Progenitor cell of endocrine pancreas (in vitro differentiated cells): Measurements from ENCODE around the gene PPP1R14D. TPM values are rescaled to one million over a fixed set of nuclear protein-coding genes. Genes with fewer than 3 reads are reported as not detected.

ENCODE experiments used
- DNase-seq: peaks from one replicate; pipeline ENCODE4 v3.0.0; 2021; ENCODE audit warnings: low spot score; ENCODE audit not compliant: unreplicated experiment
- H3K27ac Mint-ChIP-seq: 2 replicates; pipeline ENCODE4 v1.8.0; 2021; ENCODE audit warnings: mild to moderate bottlenecking, moderate library complexity, mixed read lengths
- H3K27me3 Mint-ChIP-seq: 2 replicates; pipeline ENCODE4 v1.8.0; 2021; ENCODE audit warnings: mixed read lengths
- H3K36me3 Mint-ChIP-seq: 2 replicates; pipeline ENCODE4 v1.8.0; 2022; ENCODE audit warnings: mixed read lengths; ENCODE audit not compliant: insufficient read depth
- H3K4me1 Mint-ChIP-seq: 2 replicates; pipeline ENCODE4 v1.8.0; 2021; ENCODE audit warnings: low read depth, mixed read lengths
- H3K4me3 Mint-ChIP-seq: 2 replicates; pipeline ENCODE4 v1.8.0; 2021; ENCODE audit warnings: low read depth, mild to moderate bottlenecking, moderate library complexity, mixed read lengths
- H3K9me3 Mint-ChIP-seq: 2 replicates; pipeline ENCODE4 v1.8.0; 2021; ENCODE audit warnings: low read depth, mixed read lengths
- total RNA-seq: library from RNA; stranded (reverse); gene quantifications from 2 replicates; pipeline ENCODE4 v1.2.1, GENCODE V29; 2021
- TF ChIP-seq, protein P1 (sequence below): fragments of 200-600 bp; sonication (generic); IDR thresholded peaks from one replicate; pipeline ENCODE4 v1.5.0; 2021; ENCODE audit warnings: antibody characterized with exemption, mild to moderate bottlenecking; ENCODE audit not compliant: unreplicated experiment

The PPP1R14D gene
- total RNA-seq, 1 donor from 2014 or later, result 0.81 TPM

DNA sequence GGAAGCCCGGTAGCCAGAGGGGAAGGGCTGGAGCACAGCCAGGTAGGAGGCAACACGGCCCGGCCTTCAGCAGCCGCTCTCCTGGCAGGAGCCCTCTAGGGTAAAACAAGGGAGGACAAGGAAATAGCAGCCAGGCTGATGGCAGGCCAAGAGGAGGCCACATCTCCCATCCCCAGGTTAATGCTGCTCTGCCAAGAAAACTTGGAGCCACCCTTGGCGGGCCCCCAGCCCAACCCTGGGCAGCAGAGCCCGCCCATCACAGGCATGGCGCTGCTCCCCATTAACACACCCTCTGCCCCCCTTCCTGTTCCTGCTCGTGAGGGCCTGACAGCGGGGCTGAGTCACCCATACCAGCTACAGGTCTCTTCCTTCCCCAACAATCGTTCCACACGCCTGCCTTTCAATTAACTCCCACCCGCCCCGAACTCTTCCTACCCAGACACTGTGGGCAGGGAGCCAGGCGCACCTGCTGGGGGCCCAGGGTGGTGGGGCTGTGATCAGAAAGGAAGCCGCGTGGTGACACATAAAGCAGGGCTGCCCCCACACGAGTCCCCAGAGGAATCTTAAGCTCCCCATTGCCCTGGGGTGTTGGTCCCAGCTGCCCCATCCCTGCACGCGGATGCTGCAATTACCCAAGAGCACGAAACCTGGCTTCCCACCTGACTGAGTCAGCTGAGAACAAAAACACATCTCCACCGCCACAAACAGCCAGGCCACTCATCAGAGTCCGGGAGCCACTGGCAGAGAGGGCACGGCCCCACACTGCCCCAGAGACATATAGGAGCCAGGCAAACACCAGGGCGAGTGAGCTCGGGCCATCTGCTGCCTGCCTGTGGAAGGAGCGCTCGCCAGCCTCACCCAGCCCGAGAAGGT, 59.0 kb downstream of the PPP1R14D start, which contains the start of gene C15orf62:
Gene C15orf62, plus strand, starts transcription at position 707 of the 873 bp plus-strand sequence. CDS start 516 bp downstream, outside the sequence.
- TF ChIP-seq, protein P1, sequence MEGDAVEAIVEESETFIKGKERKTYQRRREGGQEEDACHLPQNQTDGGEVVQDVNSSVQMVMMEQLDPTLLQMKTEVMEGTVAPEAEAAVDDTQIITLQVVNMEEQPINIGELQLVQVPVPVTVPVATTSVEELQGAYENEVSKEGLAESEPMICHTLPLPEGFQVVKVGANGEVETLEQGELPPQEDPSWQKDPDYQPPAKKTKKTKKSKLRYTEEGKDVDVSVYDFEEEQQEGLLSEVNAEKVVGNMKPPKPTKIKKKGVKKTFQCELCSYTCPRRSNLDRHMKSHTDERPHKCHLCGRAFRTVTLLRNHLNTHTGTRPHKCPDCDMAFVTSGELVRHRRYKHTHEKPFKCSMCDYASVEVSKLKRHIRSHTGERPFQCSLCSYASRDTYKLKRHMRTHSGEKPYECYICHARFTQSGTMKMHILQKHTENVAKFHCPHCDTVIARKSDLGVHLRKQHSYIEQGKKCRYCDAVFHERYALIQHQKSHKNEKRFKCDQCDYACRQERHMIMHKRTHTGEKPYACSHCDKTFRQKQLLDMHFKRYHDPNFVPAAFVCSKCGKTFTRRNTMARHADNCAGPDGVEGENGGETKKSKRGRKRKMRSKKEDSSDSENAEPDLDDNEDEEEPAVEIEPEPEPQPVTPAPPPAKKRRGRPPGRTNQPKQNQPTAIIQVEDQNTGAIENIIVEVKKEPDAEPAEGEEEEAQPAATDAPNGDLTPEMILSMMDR, result no peak
- H3K27ac Mint-ChIP-seq, result no peak within 1 kb of the TSS
- H3K27me3 Mint-ChIP-seq, result no peaks in the 10 kb centered on the region
- H3K4me3 Mint-ChIP-seq, result no peak within 1 kb of the TSS
- H3K36me3 Mint-ChIP-seq, result peaks cover 3% of the 10 kb centered on the region
- DNase-seq, result no peak
- no peaks in the 10 kb centered on the region for H3K9me3 Mint-ChIP-seq
- H3K4me1 Mint-ChIP-seq, result peaks cover 9% of the 10 kb centered on the region

DNA sequence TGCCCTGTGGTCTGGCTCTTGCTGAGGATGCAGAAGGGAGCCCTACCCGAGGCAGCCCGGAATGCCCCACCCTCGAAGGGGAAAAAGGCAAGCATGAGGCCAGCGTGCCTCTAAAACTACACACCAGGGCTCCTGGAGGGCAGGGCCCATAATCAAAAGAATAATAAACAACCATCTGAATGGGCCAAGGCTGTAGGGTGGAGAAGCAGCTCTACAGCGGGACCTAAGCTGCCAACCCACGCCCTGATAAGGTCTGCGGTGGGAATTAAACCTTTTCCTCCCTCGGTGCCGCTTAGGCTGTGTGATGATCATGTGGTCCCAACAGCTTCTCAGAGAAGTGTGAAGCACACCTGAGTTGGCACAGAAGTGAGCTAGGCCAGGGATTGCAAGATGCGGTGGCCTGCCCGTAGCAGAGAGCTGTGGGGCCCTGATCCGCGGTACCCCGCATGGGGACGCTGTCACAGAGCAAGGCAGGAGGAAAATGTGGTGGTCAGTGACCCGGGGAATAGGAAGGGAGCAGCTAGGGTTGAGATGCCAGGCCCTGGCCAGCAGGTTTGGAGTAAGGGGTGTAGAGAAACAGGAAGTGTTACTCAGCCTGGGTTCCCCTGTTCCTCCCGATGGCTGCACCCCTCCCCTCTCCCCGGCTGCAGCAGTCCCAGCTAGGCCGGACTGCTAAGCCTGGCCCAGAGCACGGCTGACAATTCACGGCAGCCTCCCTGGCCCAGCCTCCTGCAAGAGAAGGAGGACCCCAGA, 59.8 kb downstream of the PPP1R14D start:
- DNase-seq, result no peak
- H3K4me1 Mint-ChIP-seq, result peaks cover 9% of the 10 kb centered on the region
- TF ChIP-seq, protein P1, result no peak
- no peak overlapping the region for H3K4me3 Mint-ChIP-seq
- no peak overlapping the region for H3K27ac Mint-ChIP-seq
- no peaks in the 10 kb centered on the region for H3K9me3 Mint-ChIP-seq
- no peaks in the 10 kb centered on the region for H3K27me3 Mint-ChIP-seq
- H3K36me3 Mint-ChIP-seq, result peaks cover 2% of the 10 kb centered on the region

DNA sequence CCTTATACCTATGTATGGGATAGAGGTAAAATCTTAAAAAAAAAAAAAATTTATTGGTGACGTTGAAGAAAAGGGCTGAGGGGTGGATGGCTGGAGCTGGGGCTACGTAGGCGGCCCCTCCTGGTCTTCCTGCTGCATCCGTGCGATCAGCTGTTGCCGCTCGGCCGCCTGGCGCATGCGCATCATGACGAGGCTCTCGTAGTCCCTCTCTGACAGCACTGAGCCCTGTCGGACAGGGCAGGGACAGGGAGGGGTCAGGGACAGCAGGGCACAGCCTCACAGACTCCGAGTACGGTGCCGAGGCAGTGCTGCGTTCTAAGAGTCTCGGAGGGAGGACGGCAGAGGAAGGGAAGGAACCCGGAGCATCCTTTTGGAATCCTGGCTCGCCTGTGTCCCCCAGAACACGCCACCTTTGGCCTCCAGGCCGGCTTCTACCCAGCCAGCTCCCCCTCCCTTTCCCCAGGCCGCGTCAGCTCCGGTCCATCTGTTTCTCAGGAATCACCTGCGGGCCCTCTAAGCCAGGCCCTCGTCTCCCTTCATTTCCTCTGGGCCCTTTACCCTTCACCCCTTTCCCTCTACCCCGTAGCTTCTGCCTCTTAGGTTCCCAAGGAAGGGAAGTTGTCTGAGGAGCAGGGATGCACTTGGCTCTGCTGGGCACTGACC, 60.5 kb downstream of the PPP1R14D start:
- TF ChIP-seq, protein P1, result no peak

DNA sequence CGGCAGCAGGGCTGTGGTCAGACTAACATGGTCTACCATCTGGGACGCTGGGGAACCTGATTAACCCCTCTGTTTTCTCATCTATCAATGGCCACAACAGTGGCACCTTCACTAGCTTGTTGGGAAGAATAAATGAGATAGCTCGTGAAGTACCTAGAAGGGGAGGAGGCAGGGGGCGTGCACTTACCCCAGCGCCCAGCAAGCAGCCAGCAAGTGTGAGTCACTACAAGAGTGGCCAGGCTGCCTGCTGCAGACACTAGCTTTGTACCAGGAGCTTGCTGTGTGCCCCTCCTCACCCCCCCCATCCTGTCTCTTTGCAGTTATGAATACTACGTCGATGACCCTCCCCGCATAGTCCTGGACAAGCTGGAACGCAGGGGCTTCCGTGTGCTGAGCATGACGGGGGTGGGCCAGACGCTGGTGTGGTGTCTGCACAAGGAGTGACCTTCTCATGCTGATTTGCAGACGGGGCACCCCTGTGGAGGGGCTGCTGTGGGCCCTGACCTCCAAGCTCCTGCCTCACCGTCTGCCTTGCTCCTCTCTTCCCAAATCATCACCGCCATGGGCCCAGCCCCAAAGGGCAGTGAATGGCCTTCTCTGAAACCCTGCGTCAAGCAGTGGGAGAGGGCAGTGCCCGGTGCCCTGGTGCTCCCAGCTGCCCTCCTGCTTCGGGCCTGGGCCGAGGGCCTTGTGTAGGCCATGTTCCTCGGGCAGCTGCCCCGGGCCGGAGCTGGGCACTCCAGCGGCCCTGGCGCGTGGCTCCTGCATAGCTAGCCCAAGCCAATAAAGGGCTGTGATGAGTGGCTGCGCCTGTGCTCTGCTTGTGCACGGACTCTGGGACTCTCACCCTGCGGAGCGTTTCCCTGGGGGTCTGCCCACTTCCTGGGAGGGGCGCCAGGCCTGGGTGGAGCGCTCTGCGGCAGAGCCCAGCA, 61.3 kb downstream of the PPP1R14D start:
- Mint-ChIP-seq H3K9me3 (no peaks in the 10 kb centered on the region), H3K4me1 (peaks cover 11% of the 10 kb centered on the region), H3K36me3 (peaks cover under 1% of the 10 kb centered on the region), H3K27me3 (no peaks in the 10 kb centered on the region), H3K4me3 (no peak overlapping the region), H3K27ac (no peak overlapping the region)
- TF ChIP-seq, protein P1, result no peak
- no peak for DNase-seq

More for the DNA sequence above, 60.5 kb downstream of the PPP1R14D start:
- Mint-ChIP-seq H3K4me1 (peaks cover 11% of the 10 kb centered on the region), H3K36me3 (peaks cover 2% of the 10 kb centered on the region), H3K4me3 (no peak overlapping the region), H3K9me3 (no peaks in the 10 kb centered on the region), H3K27ac (no peak overlapping the region), H3K27me3 (no peaks in the 10 kb centered on the region)
- DNase-seq, result no peak
